ENCODE results near the gene ARHGAP15. TPM values are rescaled to one million over a fixed set of nuclear protein-coding genes. Genes with fewer than 3 reads are reported as not detected.

ARHGAP15 gene
- total RNA-seq, 1 donor, result 0.43 TPM

- H3K4me3 ChIP-seq (ENCODE audit: low read depth, low read length), result no peak overlapping the region
- no peak for DNase-seq (ENCODE audit: low read depth)
- no peak for TF ChIP-seq CTCF (IDR thresholded peaks at IDR 0.05; ENCODE audit: insufficient read depth, low read depth, low read length)
Observed at GRCh38 chr2:143491131-143491530, 361.9 kb downstream of the ARHGAP15 start.

DNA sequence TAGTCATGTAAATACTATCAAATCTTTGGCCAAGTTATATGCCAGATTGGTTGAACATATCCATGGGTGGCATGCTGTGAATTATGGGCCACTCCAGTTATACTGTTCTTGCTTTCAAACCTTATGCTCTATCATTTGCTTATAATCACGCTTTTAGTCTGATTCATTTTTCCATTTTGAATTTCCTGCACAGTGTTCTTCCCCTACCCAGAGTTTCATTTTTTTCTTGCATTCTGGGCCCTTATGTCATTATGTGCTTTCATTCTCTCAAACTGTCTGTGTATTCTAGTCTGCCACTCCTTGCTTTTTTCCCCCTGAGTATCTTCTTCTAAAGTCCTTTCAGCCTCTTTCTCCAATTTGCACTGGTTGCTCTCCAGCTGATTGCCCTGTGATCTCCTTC, 364.1 kb downstream of the ARHGAP15 start:
- no peak for TF ChIP-seq CTCF (IDR thresholded peaks at IDR 0.05; ENCODE audit: insufficient read depth, low read depth, low read length)
- DNase-seq (ENCODE audit: low read depth), result no peak
- no peak overlapping the region for H3K4me3 ChIP-seq (ENCODE audit: low read depth, low read length)

DNA sequence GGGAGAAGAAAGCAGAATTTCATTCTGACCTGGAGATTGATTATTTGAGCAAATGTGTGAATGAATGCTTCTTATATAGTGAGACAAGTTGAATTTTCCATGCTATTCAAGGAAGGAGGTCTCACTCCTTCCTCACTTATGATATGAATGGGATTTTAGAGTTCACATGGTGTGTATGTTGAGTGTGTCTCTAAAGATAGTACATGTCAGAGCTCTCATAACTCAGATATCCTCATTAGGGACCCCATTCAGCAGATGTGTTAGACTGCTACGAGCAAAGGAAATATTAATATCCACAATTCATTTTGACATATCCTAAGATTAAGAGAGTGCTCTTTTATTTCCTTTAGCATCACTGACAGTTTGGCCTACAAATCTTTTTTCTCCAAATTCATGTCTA, 368.5 kb downstream of the ARHGAP15 start:
- DNase-seq (ENCODE audit: low read depth), result no peak
- H3K4me3 ChIP-seq (ENCODE audit: low read depth, low read length), result no peak overlapping the region
- no peak for TF ChIP-seq CTCF (IDR thresholded peaks at IDR 0.05; ENCODE audit: insufficient read depth, low read depth, low read length)

GRCh38 chr2:143498496-143498895, 369.3 kb downstream of the ARHGAP15 start:
- TF ChIP-seq CTCF (IDR thresholded peaks at IDR 0.05; ENCODE audit: insufficient read depth, low read depth, low read length), result no peak

GRCh38 chr2:143499061-143499460, 369.8 kb downstream of the ARHGAP15 start:
- no peak for DNase-seq (ENCODE audit: low read depth)
- no peak for TF ChIP-seq CTCF (IDR thresholded peaks at IDR 0.05; ENCODE audit: insufficient read depth, low read depth, low read length)
- H3K4me3 ChIP-seq (ENCODE audit: low read depth, low read length), result no peak overlapping the region

More at GRCh38 chr2:143498496-143498895, 369.3 kb downstream of the ARHGAP15 start:
- no peak overlapping the region for H3K4me3 ChIP-seq (ENCODE audit: low read depth, low read length)
- no peak for DNase-seq (ENCODE audit: low read depth)

GRCh38 chr2:143501106-143501676, 372.0 kb downstream of the ARHGAP15 start:
- TF ChIP-seq CTCF (IDR thresholded peaks at IDR 0.05; ENCODE audit: insufficient read depth, low read depth, low read length), result no peak
- no peak for DNase-seq (ENCODE audit: low read depth)
- H3K4me3 ChIP-seq (ENCODE audit: low read depth, low read length), result no peak overlapping the region

DNA sequence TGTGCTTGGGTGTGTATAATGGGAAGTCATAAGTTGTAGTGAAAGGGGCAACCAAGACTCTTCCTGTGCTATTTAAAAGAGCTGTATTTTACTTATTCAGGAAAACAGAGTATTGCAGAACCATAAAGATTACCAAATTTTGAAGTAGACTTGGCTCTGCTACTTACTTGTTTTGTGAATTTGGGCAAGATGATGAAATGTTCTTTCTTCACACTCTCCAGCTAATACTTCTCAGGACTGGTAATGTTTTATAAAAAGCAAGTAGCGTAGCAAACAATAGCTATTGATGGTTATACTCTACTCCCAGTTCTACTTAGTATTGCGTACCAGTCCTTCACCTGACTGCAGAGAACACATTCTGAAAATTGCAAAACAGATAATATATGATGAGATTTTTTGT, 374.1 kb downstream of the ARHGAP15 start:
- no peak overlapping the region for H3K4me3 ChIP-seq (ENCODE audit: low read depth, low read length)
- no peak for TF ChIP-seq CTCF (IDR thresholded peaks at IDR 0.05; ENCODE audit: insufficient read depth, low read depth, low read length)
- no peak for DNase-seq (ENCODE audit: low read depth)
